OCI-LY1 (cell line): ENCODE data around the gene TPST2.

Experiments
- H2AFZ ChIP-seq: fragments of 200-600 bp; sonication (generic), shearing (Covaris generic); 2 replicates; pipeline ENCODE4 v1.6.0; 2014; ENCODE audit warnings: antibody characterized with exemption, mild to moderate bottlenecking, low read length
- H3F3A ChIP-seq: fragments of 200-600 bp; sonication (generic), shearing (Covaris generic); 2 replicates; pipeline ENCODE4 v1.6.0; 2014; ENCODE audit warnings: mild to moderate bottlenecking, antibody characterized with exemption, low read length, moderate library complexity; ENCODE audit not compliant: insufficient read depth
- H3K27ac ChIP-seq: fragments of 200-600 bp; sonication (generic); 2 replicates; pipeline ENCODE4 v1.5.1; 2014; ENCODE audit warnings: low read length, mixed run types, mild to moderate bottlenecking, low read depth; ENCODE audit not compliant: poor library complexity, severe bottlenecking
- H3K27me3 ChIP-seq: fragments of 200-600 bp; sonication (generic); 2 replicates; pipeline ENCODE4 v1.6.0; 2014; ENCODE audit warnings: antibody characterized with exemption, mild to moderate bottlenecking, low read length, moderate library complexity; ENCODE audit not compliant: insufficient read depth
- H3K36me3 ChIP-seq: fragments of 200-600 bp; sonication (generic); 2 replicates; pipeline ENCODE4 v1.6.1; 2014; ENCODE audit warnings: mild to moderate bottlenecking, antibody characterized with exemption, low read length, moderate library complexity, mixed read lengths; ENCODE audit not compliant: insufficient read depth
- H3K4me1 ChIP-seq: fragments of 200-600 bp; sonication (generic); 2 replicates; pipeline ENCODE4 v1.5.1; 2014; ENCODE audit warnings: mild to moderate bottlenecking, low read length, moderate library complexity; ENCODE audit not compliant: insufficient read depth, severe bottlenecking
- H3K4me2 ChIP-seq: fragments of 200-600 bp; sonication (generic), shearing (Covaris generic); 2 replicates; pipeline ENCODE4 v1.6.1; 2014; ENCODE audit warnings: low read length
- H3K4me3 ChIP-seq: fragments of 200-600 bp; sonication (generic); 2 replicates; pipeline ENCODE4 v1.5.1; 2014; ENCODE audit warnings: low read length, low read depth, mild to moderate bottlenecking, mixed read lengths; ENCODE audit not compliant: poor library complexity, severe bottlenecking
- H3K79me2 ChIP-seq: fragments of 200-600 bp; shearing (Covaris generic); 2 replicates; pipeline ENCODE4 v1.6.1; 2016; ENCODE audit warnings: mixed run types, low read length, mixed read lengths; ENCODE audit not compliant: insufficient read depth
- H3K9ac ChIP-seq: fragments of 200-600 bp; sonication (generic), shearing (Covaris generic); 2 replicates; pipeline ENCODE4 v1.6.1; 2014; ENCODE audit warnings: mild to moderate bottlenecking, low read length, mixed read lengths
- H3K9me2 ChIP-seq: fragments of 200-600 bp; sonication (generic), shearing (Covaris generic); 2 replicates; pipeline ENCODE4 v1.6.1; 2014; ENCODE audit warnings: low read depth, mild to moderate bottlenecking, low read length, mixed read lengths
- H3K9me3 ChIP-seq: fragments of 200-600 bp; shearing (Covaris generic); 2 replicates; pipeline ENCODE4 v1.6.1; 2014; ENCODE audit warnings: low read length, mixed read lengths
- H4K20me1 ChIP-seq: fragments of 200-600 bp; sonication (generic), shearing (Covaris generic); 2 replicates; pipeline ENCODE4 v1.6.0; 2016; ENCODE audit warnings: mild to moderate bottlenecking, low read length; ENCODE audit not compliant: insufficient read depth
- CTCF ChIP-seq: fragments of 200-600 bp; sonication (generic), shearing (Covaris generic); IDR thresholded peaks from 2 replicates; pipeline ENCODE4 v1.5.1; 2017; ENCODE audit warnings: mild to moderate bottlenecking, antibody characterized with exemption, low read length, moderate library complexity, mixed read lengths
- EZH2 ChIP-seq: fragments of 200-600 bp; sonication (generic), shearing (Covaris generic); IDR thresholded peaks from 2 replicates; pipeline ENCODE4 v1.8.0; 2017; ENCODE audit warnings: borderline replicate concordance, mixed run types, mild to moderate bottlenecking, antibody characterized with exemption, low read length, moderate library complexity, mixed read lengths

The TPST2 gene

GRCh38 chr22:26621663-26622062, 31.7 kb upstream of the TPST2 start, which contains the start of gene CRYBA4:
Gene CRYBA4, plus strand, starts transcription at chr22:26621963. Its CDS starts 634 bp downstream, at chr22:26622597.
- no peak for TF ChIP-seq CTCF
- no peak for TF ChIP-seq EZH2
- Histone ChIP-seq H3K4me1 (peaks cover 8% of the 10 kb centered on the region), H4K20me1 (no peaks in the 10 kb centered on the region), H3K9ac (no peak within 1 kb of the TSS), H3K9me2 (no peaks in the 10 kb centered on the region), H3K27ac (no peak within 1 kb of the TSS), H3K4me2 (no peak within 1 kb of the TSS), H2AFZ (no peak within 1 kb of the TSS), H3K27me3 (no peaks in the 10 kb centered on the region), H3K4me3 (no peak within 1 kb of the TSS), H3K36me3 (no peaks in the 10 kb centered on the region), H3K9me3 (no peaks in the 10 kb centered on the region), H3F3A (no peaks in the 10 kb centered on the region), H3K79me2 (no peaks in the 10 kb centered on the region)

- H3K9me2 ChIP-seq: no peaks in the 10 kb centered on the region
- H3K4me3 ChIP-seq: no peak overlapping the region
- no peak overlapping the region for H3K4me2 ChIP-seq
- H2AFZ ChIP-seq: no peak overlapping the region
- peaks cover 17% of the 10 kb centered on the region for H3K4me1 ChIP-seq
- H3K9ac ChIP-seq: no peak overlapping the region
- no peaks in the 10 kb centered on the region for H3K36me3 ChIP-seq
- H3K79me2 ChIP-seq: no peaks in the 10 kb centered on the region
- no peaks in the 10 kb centered on the region for H3F3A ChIP-seq
- H3K27ac ChIP-seq: no peak overlapping the region
- no peaks in the 10 kb centered on the region for H4K20me1 ChIP-seq
- no peaks in the 10 kb centered on the region for H3K9me3 ChIP-seq
- TF ChIP-seq EZH2 (no peak), CTCF (no peak)
- no peaks in the 10 kb centered on the region for H3K27me3 ChIP-seq
Measured at GRCh38 chr22:26620197-26620596, 30.3 kb upstream of the TPST2 start.

- Histone ChIP-seq H3K27ac (no peak overlapping the region), H3K27me3 (no peaks in the 10 kb centered on the region), H3K4me2 (no peak overlapping the region), H4K20me1 (no peaks in the 10 kb centered on the region), H3K4me1 (peaks cover 23% of the 10 kb centered on the region), H2AFZ (no peak overlapping the region), H3K79me2 (no peaks in the 10 kb centered on the region), H3K36me3 (no peaks in the 10 kb centered on the region), H3K4me3 (no peak overlapping the region), H3K9me2 (no peaks in the 10 kb centered on the region), H3F3A (no peaks in the 10 kb centered on the region), H3K9ac (no peak overlapping the region), H3K9me3 (no peaks in the 10 kb centered on the region)
- TF ChIP-seq EZH2: no peak
- no peak for TF ChIP-seq CTCF
Measured at GRCh38 chr22:26619510-26619909, 29.6 kb upstream of the TPST2 start.
